Effector memory CD4-positive, alpha-beta T cell (primary cell): Measurements from ENCODE around the gene CHSY1.

ENCODE experiments used
- DNase-seq, 3 donors: peaks; one replicate each; pipeline ENCODE4 v3.0.0-alpha.2; 2020
- H3K27ac ChIP-seq: 2 replicates; pipeline ENCODE4 v1.7.0; 2013; ENCODE audit warnings: mild to moderate bottlenecking, low read length, moderate library complexity; ENCODE audit not compliant: insufficient read depth, poor library complexity, severe bottlenecking
- H3K27me3 ChIP-seq: replicated peaks from 2 replicates; pipeline ENCODE4 v1.7.0; 2013; ENCODE audit warnings: mild to moderate bottlenecking, low read length; ENCODE audit not compliant: insufficient read depth, control insufficient read depth, poor library complexity, severe bottlenecking
- H3K36me3 ChIP-seq: 2 replicates; pipeline ENCODE4 v1.7.0; 2013; ENCODE audit warnings: mild to moderate bottlenecking, low read length, moderate library complexity; ENCODE audit not compliant: control insufficient read depth, insufficient read depth
- H3K4me1 ChIP-seq: 2 replicates; pipeline ENCODE4 v1.7.0; 2013; ENCODE audit warnings: low read length, mild to moderate bottlenecking; ENCODE audit not compliant: control insufficient read depth, insufficient read depth, poor library complexity, severe bottlenecking
- H3K4me3 ChIP-seq: 2 replicates; pipeline ENCODE4 v1.7.0; 2013; ENCODE audit warnings: low read length, low read depth, mild to moderate bottlenecking; ENCODE audit not compliant: insufficient read depth, poor library complexity, severe bottlenecking
- H3K9me3 ChIP-seq: 2 replicates; pipeline ENCODE4 v1.7.0; 2013; ENCODE audit warnings: mild to moderate bottlenecking, low read length, moderate library complexity; ENCODE audit not compliant: control insufficient read depth

The CHSY1 gene

DNA sequence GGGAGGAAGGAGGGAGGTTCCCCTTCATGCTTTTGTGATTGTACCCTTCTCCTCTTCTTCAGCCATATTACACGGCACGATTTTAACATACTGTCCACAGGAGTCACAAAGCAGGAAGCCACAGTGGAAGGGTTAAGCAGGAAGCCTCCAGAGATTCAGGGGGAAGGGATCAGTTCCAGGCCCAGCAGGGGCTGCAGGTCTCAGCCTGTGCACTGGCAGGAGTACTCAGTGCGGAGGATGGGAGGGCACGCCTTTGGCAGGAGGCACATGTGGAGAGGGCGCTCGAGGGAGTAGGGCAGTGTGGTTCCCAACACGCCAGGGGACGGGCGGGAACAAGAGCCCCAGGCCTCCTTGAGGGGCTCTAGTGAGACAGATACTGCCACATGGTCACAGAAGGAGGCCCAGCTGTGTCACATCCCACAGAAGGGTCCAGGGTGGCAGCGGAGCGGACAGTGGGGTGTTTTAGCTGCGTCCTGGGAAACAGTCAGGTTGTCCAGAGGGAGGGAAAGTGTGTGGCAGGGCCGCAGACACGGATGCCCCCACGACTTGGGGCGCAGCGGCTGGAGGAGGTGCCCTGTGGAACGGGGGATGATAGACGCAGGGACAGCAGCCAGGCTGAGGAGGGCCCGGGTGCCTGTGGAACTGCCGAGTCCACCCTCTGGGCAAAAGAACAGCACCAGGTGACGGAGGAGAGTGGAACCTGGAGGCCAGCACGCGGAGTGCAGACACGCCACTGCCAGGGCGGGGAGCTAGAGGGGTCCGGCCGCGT is 77.5 kb downstream of the CHSY1 start:
- no peak overlapping the region for H3K4me3 ChIP-seq
- no peaks in the 10 kb centered on the region for H3K4me1 ChIP-seq
- H3K27me3 ChIP-seq, result no peaks in the 10 kb centered on the region
- H3K9me3 ChIP-seq, result no peaks in the 10 kb centered on the region
- H3K27ac ChIP-seq, result no peak overlapping the region
- no peak for DNase-seq
- H3K36me3 ChIP-seq, result no peaks in the 10 kb centered on the region

DNA sequence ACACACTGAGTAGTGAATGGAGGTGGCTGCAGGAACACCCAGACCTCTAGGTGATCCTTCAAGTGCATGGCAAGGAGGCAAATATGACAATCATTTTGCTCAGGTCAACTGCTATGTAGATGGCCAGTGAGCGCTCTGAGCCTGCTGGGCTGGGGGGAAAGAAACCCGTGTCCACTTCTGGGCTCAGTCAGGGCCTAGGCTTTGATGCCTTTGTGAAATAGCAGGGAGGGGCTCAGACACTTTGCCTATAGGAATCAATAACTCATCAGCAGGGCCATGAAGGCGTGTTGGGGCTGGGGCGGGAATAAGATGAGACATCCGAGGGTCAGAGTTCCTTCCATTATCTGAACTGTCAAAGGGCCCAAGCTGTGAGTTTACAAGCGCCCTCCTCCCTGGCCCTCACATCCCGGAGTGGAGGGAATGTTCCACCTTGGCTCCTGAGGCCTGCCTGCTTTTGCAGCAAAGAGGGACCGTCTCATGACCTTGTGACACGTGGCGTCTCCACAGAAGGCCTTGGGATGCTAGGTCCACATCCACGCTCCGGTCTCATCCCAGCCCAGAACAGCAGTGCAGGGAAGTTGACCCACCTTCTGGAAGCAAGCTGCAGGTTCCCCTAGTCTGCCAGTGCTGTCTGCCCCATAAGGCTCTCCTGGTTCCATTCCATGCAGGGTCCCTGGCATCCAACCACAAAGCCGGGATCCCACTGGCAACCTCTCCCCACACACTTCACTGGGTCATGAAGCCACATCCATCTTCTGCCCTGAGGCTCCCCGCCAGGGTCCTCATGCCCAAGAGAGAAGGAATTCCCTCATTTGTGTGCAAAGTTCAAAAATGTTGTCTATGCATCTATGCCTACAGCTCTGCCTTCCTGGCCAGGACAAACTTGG is 78.4 kb downstream of the CHSY1 start:
- Histone ChIP-seq H3K27me3 (no peaks in the 10 kb centered on the region), H3K4me3 (no peak overlapping the region), H3K27ac (no peak overlapping the region), H3K9me3 (no peaks in the 10 kb centered on the region), H3K4me1 (peaks cover 3% of the 10 kb centered on the region), H3K36me3 (no peaks in the 10 kb centered on the region)
- no peak for DNase-seq

DNA sequence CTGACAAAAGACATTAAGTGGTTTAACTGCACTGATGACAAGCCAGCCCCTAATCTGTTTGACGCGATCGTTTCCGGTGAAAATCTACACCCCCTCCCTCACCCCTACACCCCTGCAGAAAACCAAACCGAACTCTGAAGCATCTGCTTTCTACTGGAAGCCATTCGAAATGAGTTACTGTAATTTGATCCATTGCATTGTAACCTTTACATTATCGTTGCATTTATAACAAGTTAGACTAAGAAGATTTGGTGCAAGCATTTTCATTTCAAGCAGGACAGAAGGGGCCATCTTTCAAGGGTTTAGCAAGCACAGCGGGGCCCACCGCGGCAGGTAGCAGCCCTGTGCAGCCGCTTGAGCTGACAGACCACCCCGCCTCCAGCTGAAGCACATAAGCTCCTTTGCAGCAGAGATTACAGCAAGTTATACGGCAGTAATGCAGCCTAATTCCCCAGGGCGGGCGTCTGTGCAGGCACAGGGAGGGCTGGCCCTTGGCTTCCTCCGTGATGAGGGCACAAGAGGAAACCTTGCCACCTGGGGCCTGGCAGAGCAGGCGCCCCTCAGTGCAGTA is 79.3 kb downstream of the CHSY1 start:
- no peaks in the 10 kb centered on the region for H3K9me3 ChIP-seq
- no peaks in the 10 kb centered on the region for H3K36me3 ChIP-seq
- H3K4me1 ChIP-seq, result peaks cover 12% of the 10 kb centered on the region
- no peak for DNase-seq
- no peak overlapping the region for H3K27ac ChIP-seq
- no peaks in the 10 kb centered on the region for H3K27me3 ChIP-seq
- H3K4me3 ChIP-seq, result no peak overlapping the region

DNA sequence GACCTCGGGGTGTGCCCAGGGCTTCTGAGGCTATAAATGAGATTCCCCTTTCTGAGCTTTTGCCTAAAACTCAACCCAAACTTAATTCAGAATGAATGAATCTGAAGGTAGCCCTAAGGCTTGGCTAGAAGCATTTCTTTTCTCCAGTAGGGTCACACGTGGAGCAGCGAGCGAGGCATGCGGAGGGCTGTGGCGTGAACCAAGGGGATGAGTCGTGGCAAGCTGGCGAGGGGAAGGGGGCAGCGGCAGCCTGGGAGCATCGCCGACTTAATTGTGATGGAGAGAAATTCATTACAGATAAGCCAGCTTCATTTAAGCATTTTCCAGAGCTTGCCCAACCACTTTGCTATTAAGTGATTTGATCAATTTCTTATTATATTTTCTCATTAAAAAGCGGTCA is 79.9 kb downstream of the CHSY1 start:
- no peaks in the 10 kb centered on the region for H3K9me3 ChIP-seq
- no peaks in the 10 kb centered on the region for H3K27me3 ChIP-seq
- peaks cover 13% of the 10 kb centered on the region for H3K4me1 ChIP-seq
- no peak overlapping the region for H3K4me3 ChIP-seq
- no peaks in the 10 kb centered on the region for H3K36me3 ChIP-seq
- no peak for DNase-seq
- H3K27ac ChIP-seq, result no peak overlapping the region

GRCh38 chr15:101170568-101171350 is 81.1 kb downstream of the CHSY1 start:
- peaks cover 4% of the 10 kb centered on the region for H3K9me3 ChIP-seq
- peaks cover 13% of the 10 kb centered on the region for H3K4me1 ChIP-seq
- H3K27ac ChIP-seq, result no peak overlapping the region
- H3K36me3 ChIP-seq, result no peaks in the 10 kb centered on the region
- no peaks in the 10 kb centered on the region for H3K27me3 ChIP-seq
- H3K4me3 ChIP-seq, result no peak overlapping the region
- no peak for DNase-seq

DNA sequence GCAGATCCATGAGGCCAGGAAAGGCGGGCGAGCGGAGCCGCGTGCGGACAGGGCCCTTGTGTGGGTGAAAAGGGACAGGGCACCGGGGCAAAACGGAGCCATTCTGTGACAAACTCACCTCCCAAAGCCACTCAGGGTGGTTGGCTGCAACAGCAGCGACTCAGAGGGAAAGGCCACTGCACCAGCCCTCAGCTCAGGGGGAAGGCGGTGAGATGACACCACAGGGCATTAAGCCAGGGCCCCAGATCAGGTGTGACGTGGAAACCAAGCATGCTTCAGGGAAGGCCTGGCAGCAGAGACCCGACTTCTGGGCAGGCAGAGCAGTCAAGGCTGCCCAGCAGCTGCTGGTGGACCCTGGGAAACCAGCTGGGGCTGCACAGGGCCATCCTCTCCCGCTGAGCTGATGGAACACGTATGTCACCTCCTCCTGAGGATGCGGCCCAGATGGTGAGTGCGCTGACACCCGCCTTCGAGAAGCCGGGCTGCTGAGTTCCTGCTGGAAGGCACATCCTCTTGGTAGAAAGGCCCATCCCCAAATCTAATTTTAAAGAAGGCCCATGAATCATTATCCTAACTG is 82.3 kb downstream of the CHSY1 start:
- peaks cover 4% of the 10 kb centered on the region for H3K9me3 ChIP-seq
- no peaks in the 10 kb centered on the region for H3K36me3 ChIP-seq
- H3K27me3 ChIP-seq, result no peaks in the 10 kb centered on the region
- peaks cover 13% of the 10 kb centered on the region for H3K4me1 ChIP-seq
- no peak overlapping the region for H3K4me3 ChIP-seq
- no peak for DNase-seq
- no peak overlapping the region for H3K27ac ChIP-seq

DNA sequence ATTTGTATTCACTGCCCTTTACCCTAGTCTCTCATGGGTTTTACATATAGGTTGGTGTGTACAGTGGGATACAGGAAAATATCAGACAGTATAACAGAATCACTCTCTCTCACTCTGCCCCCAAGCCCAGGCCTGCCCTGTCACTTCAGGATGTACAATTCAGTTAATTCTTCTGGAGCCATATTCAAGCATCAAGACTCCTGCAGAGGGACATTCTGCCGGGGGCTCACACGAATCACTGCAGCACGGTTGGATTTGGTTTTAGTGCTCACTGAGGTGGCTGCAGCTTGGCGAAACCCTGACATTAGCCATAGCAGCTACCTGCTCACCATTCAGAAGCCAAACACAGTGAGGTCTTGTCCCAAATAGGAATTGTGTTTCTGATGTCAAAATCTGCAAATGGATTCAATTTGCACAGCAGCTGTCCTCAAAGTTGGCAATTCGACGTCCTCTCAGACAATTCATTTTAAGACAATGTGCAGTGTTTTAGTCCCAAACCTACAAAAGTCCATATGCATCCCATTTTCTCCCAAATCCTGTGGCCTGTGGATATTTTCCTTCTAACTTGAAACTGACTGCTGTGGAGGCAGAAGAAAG is 82.9 kb downstream of the CHSY1 start:
- Histone ChIP-seq H3K4me1 (peaks cover 13% of the 10 kb centered on the region), H3K9me3 (peaks cover 4% of the 10 kb centered on the region), H3K36me3 (no peaks in the 10 kb centered on the region), H3K4me3 (no peak overlapping the region), H3K27ac (no peak overlapping the region), H3K27me3 (no peaks in the 10 kb centered on the region)
- no peak for DNase-seq

DNA sequence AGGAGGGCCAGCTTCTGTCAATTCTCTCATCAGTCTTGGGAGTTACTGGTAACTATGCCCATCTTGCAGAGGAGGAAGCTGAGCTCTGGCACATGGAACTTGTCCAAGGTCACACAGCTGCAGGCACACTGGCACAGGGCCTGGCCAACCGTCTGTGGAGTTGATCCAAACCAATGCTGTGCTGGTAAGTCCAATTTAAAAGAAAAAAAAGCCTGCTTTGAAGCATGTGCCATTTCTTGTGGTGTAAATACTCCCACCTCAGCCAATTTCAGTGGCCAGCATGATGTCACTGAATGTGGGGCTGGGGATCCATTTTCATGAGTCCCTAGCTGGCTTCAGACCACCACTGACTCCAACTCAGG is 83.4 kb downstream of the CHSY1 start:
- Histone ChIP-seq H3K9me3 (peaks cover 4% of the 10 kb centered on the region), H3K36me3 (no peaks in the 10 kb centered on the region), H3K4me1 (peaks cover 13% of the 10 kb centered on the region), H3K27ac (no peak overlapping the region), H3K27me3 (no peaks in the 10 kb centered on the region), H3K4me3 (no peak overlapping the region)
- no peak for DNase-seq

GRCh38 chr15:101167753-101168462 is 83.9 kb downstream of the CHSY1 start:
- Histone ChIP-seq H3K27ac (no peak overlapping the region), H3K4me3 (no peak overlapping the region), H3K27me3 (no peaks in the 10 kb centered on the region), H3K4me1 (peaks cover 13% of the 10 kb centered on the region), H3K9me3 (peaks cover 4% of the 10 kb centered on the region), H3K36me3 (no peaks in the 10 kb centered on the region)
- DNase-seq, result peak in 2 of 3 donors; percentile 16 to 34
